ENCODE results near the gene CEACAM19. TPM values are rescaled to one million over a fixed set of nuclear protein-coding genes. Genes with fewer than 3 reads are reported as not detected.

CEACAM19 gene
- total RNA-seq, 3 donors from 2014 or later: 5.8 to 8.0 (median 6.9) TPM

DNA sequence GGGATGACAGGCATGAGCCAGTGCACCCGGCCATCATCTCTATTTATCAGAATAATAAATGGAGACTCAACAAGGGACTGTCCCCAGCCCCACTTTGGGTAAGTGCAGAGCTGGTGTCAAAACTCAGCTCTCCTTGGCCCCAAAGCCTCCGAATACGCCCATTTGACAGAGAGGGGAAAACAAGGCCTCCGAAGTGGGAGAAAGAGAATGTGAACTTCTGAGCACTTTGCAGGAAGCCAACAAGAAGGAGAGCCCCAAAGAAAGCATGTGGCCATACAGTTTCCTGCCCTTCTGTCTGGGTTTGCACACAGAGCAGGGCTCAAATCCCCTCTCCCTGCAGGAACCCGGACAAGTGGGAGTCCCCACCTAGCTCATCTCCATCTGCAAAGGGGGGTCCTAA, 29.3 kb downstream of the CEACAM19 start:
- H3K36me3 ChIP-seq (ENCODE audit: low read depth): no peaks in the 10 kb centered on the region
- H3K4me3 ChIP-seq: no peak overlapping the region
- H3K9me3 ChIP-seq: no peaks in the 10 kb centered on the region
- intact Hi-C loops (cut with DNase I, micrococcal nuclease): no loop called here
- TF ChIP-seq, protein P1, sequence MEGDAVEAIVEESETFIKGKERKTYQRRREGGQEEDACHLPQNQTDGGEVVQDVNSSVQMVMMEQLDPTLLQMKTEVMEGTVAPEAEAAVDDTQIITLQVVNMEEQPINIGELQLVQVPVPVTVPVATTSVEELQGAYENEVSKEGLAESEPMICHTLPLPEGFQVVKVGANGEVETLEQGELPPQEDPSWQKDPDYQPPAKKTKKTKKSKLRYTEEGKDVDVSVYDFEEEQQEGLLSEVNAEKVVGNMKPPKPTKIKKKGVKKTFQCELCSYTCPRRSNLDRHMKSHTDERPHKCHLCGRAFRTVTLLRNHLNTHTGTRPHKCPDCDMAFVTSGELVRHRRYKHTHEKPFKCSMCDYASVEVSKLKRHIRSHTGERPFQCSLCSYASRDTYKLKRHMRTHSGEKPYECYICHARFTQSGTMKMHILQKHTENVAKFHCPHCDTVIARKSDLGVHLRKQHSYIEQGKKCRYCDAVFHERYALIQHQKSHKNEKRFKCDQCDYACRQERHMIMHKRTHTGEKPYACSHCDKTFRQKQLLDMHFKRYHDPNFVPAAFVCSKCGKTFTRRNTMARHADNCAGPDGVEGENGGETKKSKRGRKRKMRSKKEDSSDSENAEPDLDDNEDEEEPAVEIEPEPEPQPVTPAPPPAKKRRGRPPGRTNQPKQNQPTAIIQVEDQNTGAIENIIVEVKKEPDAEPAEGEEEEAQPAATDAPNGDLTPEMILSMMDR (IDR thresholded peaks at IDR 0.05): no peak
- no peak for ATAC-seq
- peaks cover 13% of the 10 kb centered on the region for H3K4me1 ChIP-seq (ENCODE audit: low read depth)
- DNase-seq: no peak

DNA sequence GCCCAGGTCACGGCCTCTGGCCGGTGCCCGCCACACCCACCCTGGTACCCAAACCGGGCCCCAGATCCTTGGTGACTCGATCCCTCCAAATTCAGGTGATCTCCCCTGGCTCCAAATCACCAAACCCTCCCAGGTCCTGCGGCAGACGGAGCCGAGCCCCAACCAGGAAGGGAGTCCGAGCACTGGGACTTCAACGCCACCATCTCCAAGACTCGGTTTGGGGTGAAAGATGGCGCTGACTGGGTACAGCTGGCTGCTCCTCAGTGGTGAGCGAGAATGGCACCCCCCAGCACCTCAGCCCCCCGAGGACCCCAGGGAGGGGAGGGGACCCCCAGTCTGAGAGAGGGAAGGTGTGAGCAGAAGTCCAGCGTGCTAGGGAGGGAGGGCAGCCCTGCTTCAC, 29.9 kb downstream of the CEACAM19 start:
- Histone ChIP-seq H3K36me3 (ENCODE audit: low read depth) (no peaks in the 10 kb centered on the region), H3K4me3 (no peak overlapping the region), H3K9me3 (no peaks in the 10 kb centered on the region), H3K4me1 (ENCODE audit: low read depth) (peaks cover 13% of the 10 kb centered on the region)
- TF ChIP-seq, protein P1 (IDR thresholded peaks at IDR 0.05): no peak
- intact Hi-C loops (cut with DNase I, micrococcal nuclease): no loop called here
- ATAC-seq (no peak), DNase-seq (no peak)

DNA sequence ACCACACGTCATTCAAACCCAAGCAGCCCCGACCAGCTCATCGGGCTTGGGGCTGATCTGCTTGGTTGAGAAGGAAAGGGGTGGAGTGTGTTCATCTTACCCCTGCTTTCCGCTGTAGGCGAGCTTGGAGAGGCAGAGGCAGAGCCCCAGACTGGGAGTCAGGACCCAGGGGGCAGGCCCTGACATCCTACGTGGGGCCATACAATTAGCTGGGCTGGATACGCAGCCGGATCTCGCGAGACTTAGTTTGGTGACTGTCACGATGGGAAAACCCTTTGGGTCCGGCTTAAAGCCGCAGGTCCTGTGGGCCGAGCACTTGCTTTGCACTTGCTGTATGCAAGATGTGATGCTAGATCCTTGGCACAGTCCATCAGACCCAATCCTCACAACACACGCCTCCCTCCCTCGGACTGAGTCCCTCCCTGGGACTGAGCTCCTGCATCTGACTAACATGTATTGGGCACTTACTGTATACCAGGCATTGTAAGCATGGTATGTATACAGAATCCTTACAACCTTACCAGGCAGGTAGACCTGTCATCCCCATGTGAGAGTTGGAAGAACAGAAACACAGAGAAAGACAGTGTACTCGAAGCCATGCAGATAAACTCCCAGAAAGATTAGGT, 31.4 kb downstream of the CEACAM19 start:
- Histone ChIP-seq H3K9me3 (no peaks in the 10 kb centered on the region), H3K4me1 (ENCODE audit: low read depth) (peaks cover 13% of the 10 kb centered on the region), H3K36me3 (ENCODE audit: low read depth) (no peaks in the 10 kb centered on the region), H3K4me3 (no peak overlapping the region)
- intact Hi-C loops (cut with DNase I, micrococcal nuclease): no loop called here
- DNase-seq: no peak
- TF ChIP-seq, protein P1 (IDR thresholded peaks at IDR 0.05): no peak
- no peak for ATAC-seq

DNA sequence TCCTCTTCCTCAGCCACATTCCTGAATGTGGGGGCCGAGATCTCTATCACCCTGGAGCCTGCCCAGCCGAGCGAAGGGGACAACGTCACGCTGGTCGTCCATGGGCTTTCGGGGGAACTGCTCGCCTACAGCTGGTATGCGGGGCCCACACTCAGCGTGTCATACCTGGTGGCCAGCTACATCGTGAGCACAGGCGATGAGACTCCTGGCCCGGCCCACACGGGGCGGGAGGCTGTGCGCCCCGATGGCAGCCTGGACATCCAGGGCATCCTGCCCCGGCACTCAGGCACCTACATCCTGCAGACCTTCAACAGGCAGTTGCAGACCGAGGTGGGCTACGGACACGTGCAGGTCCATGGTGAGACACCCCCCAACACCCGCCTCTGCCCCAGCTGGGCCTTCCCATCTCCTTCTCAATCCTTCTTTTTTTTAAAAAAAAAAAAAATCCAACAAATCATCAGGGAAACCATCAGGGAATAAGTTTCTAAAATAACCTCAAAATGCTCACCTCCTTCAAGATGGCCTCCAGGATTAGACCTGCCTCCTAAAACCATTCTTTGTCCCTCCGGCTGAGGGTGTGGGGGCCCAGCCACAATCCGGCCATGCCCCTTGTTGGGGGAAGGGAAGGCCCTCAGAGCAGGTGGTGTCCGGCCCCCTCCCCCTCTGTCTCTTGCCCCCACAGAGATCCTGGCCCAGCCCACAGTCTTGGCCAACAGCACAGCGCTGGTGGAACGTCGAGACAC, 32.2 kb downstream of the CEACAM19 start:
- no peak for ATAC-seq
- H3K4me3 ChIP-seq: no peak overlapping the region
- H3K9me3 ChIP-seq: no peaks in the 10 kb centered on the region
- H3K36me3 ChIP-seq (ENCODE audit: low read depth): no peaks in the 10 kb centered on the region
- DNase-seq: no peak
- intact Hi-C loops (cut with DNase I, micrococcal nuclease): no loop called here
- H3K4me1 ChIP-seq (ENCODE audit: low read depth): peaks cover 7% of the 10 kb centered on the region
- TF ChIP-seq, protein P1 (IDR thresholded peaks at IDR 0.05): no peak

DNA sequence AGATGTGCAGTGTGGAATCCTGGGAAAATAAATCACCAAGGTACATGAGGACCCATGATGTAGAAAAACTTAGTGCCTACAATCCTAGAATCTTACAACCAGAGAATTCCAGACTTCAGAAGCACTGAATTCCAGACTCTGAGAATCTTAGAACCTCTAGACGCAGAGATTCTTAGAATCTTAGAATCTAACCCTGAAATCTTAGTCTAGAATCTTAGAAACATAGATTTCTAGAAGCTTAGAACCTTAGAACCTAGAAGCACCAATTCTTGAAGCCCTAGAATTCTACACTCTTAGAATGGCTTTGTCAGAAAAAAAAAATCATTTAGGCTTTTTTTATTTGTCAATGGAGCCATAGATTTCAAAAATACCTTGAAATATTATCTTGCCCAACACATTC, 33.7 kb downstream of the CEACAM19 start:
- Histone ChIP-seq H3K4me1 (ENCODE audit: low read depth) (peaks cover 5% of the 10 kb centered on the region), H3K36me3 (ENCODE audit: low read depth) (no peaks in the 10 kb centered on the region), H3K4me3 (no peak overlapping the region), H3K9me3 (no peaks in the 10 kb centered on the region)
- intact Hi-C loops (cut with DNase I, micrococcal nuclease): no loop called here
- DNase-seq: no peak
- TF ChIP-seq, protein P1 (IDR thresholded peaks at IDR 0.05): no peak
- ATAC-seq: no peak
